ENCODE results near the gene MOB3B. TPM values are rescaled to one million over a fixed set of nuclear protein-coding genes. Genes with fewer than 3 reads are reported as not detected.

MOB3B gene
- total and polyA plus RNA-seq, 10 of the 15 experiments (the other 5 are each of a cell fraction or from before 2014, with no cell fraction given) = 0.44 to 2.7 (median 0.91) TPM

GRCh38 chr9:27556470-27556869 lies 26.9 kb upstream of the MOB3B start:
- Histone ChIP-seq H3K27me3 (replicated peaks in 1 of 2; ENCODE audit: control insufficient read depth in 2 of 2, insufficient read depth in 2 of 2, low read length in 1 of 2) (no peaks in the 10 kb centered on the region), H3K9me3 (replicated peaks; ENCODE audit: control insufficient read depth, insufficient read depth, low read length) (no peaks in the 10 kb centered on the region), H4K20me1 (ENCODE audit: control insufficient read depth, insufficient read depth) (no peaks in the 10 kb centered on the region), H2AFZ (ENCODE audit: control insufficient read depth, low read depth, low read length) (no peak overlapping the region), H3K36me3 (ENCODE audit: control insufficient read depth in 2 of 2, insufficient read depth in 2 of 2, low read length in 1 of 2) (peaks cover 0 to 2% of the 10 kb centered on the region in 2 experiments; a peak in 1 of 4 replicates), H3K27ac (ENCODE audit: control insufficient read depth, insufficient read depth) (no peak overlapping the region), H3K79me2 (ENCODE audit: control insufficient read depth, insufficient read depth, low read length) (no peaks in the 10 kb centered on the region), H3K4me1 (ENCODE audit: control insufficient read depth, insufficient read depth, low read length) (no peaks in the 10 kb centered on the region; the same call in 1 of the 2 replicates), H3K4me2 (ENCODE audit: control insufficient read depth, insufficient read depth) (no peak overlapping the region), H3K4me3 (no peak overlapping the region), H3K9ac (ENCODE audit: control insufficient read depth, insufficient read depth, low read length) (no peak overlapping the region)
- FAIRE-seq (no peak), DNase-seq (ENCODE audit: low read depth, low spot score) (no peak), ATAC-seq (no peak)
- in situ Hi-C loops (cut with MboI) = no loop called here
- BruUV-seq (replicated peaks) = no TSS peak
- ChIA-PET RAD21 (ENCODE audit: unreplicated experiment) (no interaction called here), CTCF (interaction anchor here (3.7 kb wide), 1 partner anchor 224 kb away, joined by 17 read pairs; no protein-coding TSS in a partner anchor), SMC1A (ENCODE audit: uncharacterized antibody, unreplicated experiment) (interaction anchor here (0.9 to 1.8 kb wide), 2 partner anchors 9 to 10 kb away, joined by 3 to 7 read pairs; no protein-coding TSS in a partner anchor), POLR2A (no interaction called here)
- WGBS (ENCODE audit: insufficient coverage, insufficient replicate concordance, low lambda C conversion rate, missing lambda C conversion rate) = over 99% methylated on average over 8 of the region's 8 CpGs
- intact Hi-C loops (cut with micrococcal nuclease; ENCODE audit: unreplicated experiment) = no loop called here
- TF ChIP-seq MTA2 (IDR thresholded peaks at IDR 0.05; ENCODE audit: low read depth) (no peak), KDM1A (IDR thresholded peaks at IDR 0.05; ENCODE audit: borderline replicate concordance) (no peak), CHD2 (IDR thresholded peaks at IDR 0.05; ENCODE audit: borderline replicate concordance, low read depth, low read length) (no peak), MEF2A (IDR thresholded peaks at IDR 0.05; ENCODE audit: insufficient read depth, low read depth, low read length) (no peak), CHD4 (IDR thresholded peaks at IDR 0.05) (no peak), IRF3 (IDR thresholded peaks at IDR 0.05) (no peak), PKNOX1 (IDR thresholded peaks at IDR 0.05) (no peak), ZBED1 (IDR thresholded peaks at IDR 0.05; ENCODE audit: borderline replicate concordance) (no peak), RELB (IDR thresholded peaks at IDR 0.05; ENCODE audit: low read depth) (no peak), ZNF24 (IDR thresholded peaks at IDR 0.05) (no peak), TARDBP (IDR thresholded peaks at IDR 0.05; ENCODE audit: borderline replicate concordance) (no peak), GATAD2B (conservative IDR thresholded peaks at IDR 0.05; ENCODE audit: low read depth) (no peak), MAX (IDR thresholded peaks at IDR 0.05; ENCODE audit: low read depth, low read length) (no peak), BCL11A (IDR thresholded peaks at IDR 0.05; ENCODE audit: low read depth, low read length) (no peak), ZSCAN29 (IDR thresholded peaks at IDR 0.05) (no peak), RFX5 (IDR thresholded peaks at IDR 0.05; ENCODE audit: low read depth, low read length) (no peak), SPI1 (IDR thresholded peaks at IDR 0.05; ENCODE audit: borderline replicate concordance, insufficient read depth, low read depth, low read length) (no peak)
- TF ChIP-seq, protein P1, sequence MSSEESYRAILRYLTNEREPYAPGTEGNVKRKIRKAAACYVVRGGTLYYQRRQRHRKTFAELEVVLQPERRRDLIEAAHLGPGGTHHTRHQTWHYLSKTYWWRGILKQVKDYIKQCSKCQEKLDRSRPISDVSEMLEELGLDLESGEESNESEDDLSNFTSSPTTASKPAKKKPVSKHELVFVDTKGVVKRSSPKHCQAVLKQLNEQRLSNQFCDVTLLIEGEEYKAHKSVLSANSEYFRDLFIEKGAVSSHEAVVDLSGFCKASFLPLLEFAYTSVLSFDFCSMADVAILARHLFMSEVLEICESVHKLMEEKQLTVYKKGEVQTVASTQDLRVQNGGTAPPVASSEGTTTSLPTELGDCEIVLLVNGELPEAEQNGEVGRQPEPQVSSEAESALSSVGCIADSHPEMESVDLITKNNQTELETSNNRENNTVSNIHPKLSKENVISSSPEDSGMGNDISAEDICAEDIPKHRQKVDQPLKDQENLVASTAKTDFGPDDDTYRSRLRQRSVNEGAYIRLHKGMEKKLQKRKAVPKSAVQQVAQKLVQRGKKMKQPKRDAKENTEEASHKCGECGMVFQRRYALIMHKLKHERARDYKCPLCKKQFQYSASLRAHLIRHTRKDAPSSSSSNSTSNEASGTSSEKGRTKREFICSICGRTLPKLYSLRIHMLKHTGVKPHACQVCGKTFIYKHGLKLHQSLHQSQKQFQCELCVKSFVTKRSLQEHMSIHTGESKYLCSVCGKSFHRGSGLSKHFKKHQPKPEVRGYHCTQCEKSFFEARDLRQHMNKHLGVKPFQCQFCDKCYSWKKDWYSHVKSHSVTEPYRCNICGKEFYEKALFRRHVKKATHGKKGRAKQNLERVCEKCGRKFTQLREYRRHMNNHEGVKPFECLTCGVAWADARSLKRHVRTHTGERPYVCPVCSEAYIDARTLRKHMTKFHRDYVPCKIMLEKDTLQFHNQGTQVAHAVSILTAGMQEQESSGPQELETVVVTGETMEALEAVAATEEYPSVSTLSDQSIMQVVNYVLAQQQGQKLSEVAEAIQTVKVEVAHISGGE (CRISPR knock-in tag; IDR thresholded peaks at IDR 0.05) = no peak

All from GM12878 (cell line).